ENCODE data around the gene TSPOAP1. TPM values are rescaled to one million over a fixed set of nuclear protein-coding genes. Genes with fewer than 3 reads are reported as not detected.

The TSPOAP1 gene
- total RNA-seq, 2 experiments from 2014 or later: 21.6 to 22.7 TPM

GRCh38 chr17:58369214-58370031, 40.8 kb upstream of the TSPOAP1 start:
- intact Hi-C loops (cut with micrococcal nuclease): no loop called here
- H3K27ac Mint-ChIP-seq: no peak overlapping the region
- CTCF ChIA-PET: interaction anchor here (1.4 to 1.5 kb wide), 2 partner anchors 52 to 65 kb away, joined by 4 to 5 read pairs; no protein-coding TSS in a partner anchor

DNA sequence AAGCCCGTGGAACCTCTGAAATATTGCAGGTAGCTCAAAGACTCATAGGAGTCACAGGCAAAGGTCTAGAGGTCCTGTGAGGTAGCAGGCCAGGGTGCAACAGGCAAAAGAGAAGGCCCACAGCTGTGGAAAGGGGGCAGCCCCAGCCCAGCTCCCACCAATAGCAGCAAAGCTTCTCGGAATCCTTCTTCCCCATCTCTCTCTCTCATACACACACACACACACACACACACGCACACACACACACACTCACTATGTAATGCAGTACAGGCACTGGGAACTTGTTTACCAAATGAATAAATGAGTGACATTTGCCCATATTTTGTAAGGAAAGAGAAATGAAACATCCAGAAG, 40.2 kb upstream of the TSPOAP1 start:
- Mint-ChIP-seq H3K27ac (no peak overlapping the region), H3K27me3 (no peaks in the 10 kb centered on the region), H3K4me3 (no peak overlapping the region), H3K9me3 (no peaks in the 10 kb centered on the region), H3K4me1 (ENCODE audit: low read depth) (no peaks in the 10 kb centered on the region), H3K36me3 (no peaks in the 10 kb centered on the region)
- DNase-seq: no peak
- POLR2A ChIA-PET: no interaction called here
- intact Hi-C loops (cut with micrococcal nuclease): no loop called here
- CTCF ChIA-PET: interaction anchor here (1.3 to 1.5 kb wide), 3 partner anchors 51 to 65 kb away, joined by 3 to 5 read pairs (median 4); no protein-coding TSS in a partner anchor

More at GRCh38 chr17:58369214-58370031, 40.8 kb upstream of the TSPOAP1 start:
- H3K4me1 Mint-ChIP-seq (ENCODE audit: low read depth): no peaks in the 10 kb centered on the region
- no peaks in the 10 kb centered on the region for H3K27me3 Mint-ChIP-seq
- DNase-seq: no peak
- no peak overlapping the region for H3K4me3 Mint-ChIP-seq
- POLR2A ChIA-PET: no interaction called here
- no peaks in the 10 kb centered on the region for H3K9me3 Mint-ChIP-seq
- no peaks in the 10 kb centered on the region for H3K36me3 Mint-ChIP-seq

DNA sequence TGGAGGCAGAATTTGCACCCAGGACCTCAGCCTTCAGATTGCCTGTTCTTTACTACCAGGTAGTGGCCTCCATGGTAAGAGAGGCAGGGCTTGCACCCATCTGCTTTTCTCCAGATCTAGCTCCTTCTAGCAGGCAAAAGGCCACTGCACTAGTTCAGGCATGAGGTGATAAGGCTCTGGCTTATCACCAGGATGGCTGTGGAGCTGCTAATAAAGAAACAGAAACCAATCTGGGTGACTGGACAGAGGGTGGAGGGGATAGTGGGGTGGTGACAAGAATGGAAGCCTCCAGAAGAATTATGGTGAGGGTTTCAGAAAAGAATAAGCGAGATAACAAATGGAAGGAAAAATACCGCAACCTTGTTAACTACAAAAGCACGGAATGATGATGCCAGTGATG, 38.9 kb upstream of the TSPOAP1 start:
- H3K27me3 Mint-ChIP-seq: no peaks in the 10 kb centered on the region
- H3K4me3 Mint-ChIP-seq: no peak overlapping the region
- H3K9me3 Mint-ChIP-seq: no peaks in the 10 kb centered on the region
- no peak overlapping the region for H3K27ac Mint-ChIP-seq
- H3K4me1 Mint-ChIP-seq (ENCODE audit: low read depth): no peaks in the 10 kb centered on the region
- CTCF ChIA-PET: interaction anchor here (1.3 kb wide), 1 partner anchor 52 kb away, joined by 3 read pairs; no protein-coding TSS in a partner anchor
- intact Hi-C loops (cut with micrococcal nuclease): no loop called here
- no peaks in the 10 kb centered on the region for H3K36me3 Mint-ChIP-seq
- DNase-seq: no peak
- POLR2A ChIA-PET: no interaction called here

DNA sequence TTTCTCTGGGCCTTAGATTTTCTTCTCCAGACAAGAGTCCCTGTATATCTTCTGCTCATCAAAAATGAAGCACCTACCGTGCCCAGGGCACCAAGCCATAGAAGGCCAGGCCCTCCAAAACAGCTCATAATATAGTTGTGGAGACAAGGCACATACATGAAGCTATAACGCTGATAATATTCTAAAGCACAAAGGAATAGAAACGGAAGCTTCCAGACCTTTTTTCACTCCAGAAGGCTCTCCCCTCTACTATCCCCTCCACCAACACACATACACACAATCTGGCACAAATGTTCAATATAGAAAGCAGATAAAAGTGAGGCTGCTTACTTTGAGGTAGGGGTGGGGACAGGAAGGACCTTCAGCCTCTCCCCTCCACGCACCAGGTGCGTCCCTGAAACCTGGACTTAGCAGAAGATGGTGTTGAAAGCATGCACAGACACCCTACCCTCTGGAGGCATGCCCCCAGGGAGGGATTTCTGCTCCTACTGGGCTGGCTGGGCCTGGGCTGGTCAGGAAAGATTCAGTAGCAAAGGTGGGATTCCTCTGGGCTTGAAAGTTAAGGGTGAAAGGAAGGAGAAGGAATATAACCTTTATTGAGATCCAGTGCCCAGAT, 37.5 kb upstream of the TSPOAP1 start:
- no peak overlapping the region for H3K4me3 Mint-ChIP-seq
- no peaks in the 10 kb centered on the region for H3K4me1 Mint-ChIP-seq (ENCODE audit: low read depth)
- H3K27ac Mint-ChIP-seq: no peak overlapping the region
- no peaks in the 10 kb centered on the region for H3K27me3 Mint-ChIP-seq
- H3K9me3 Mint-ChIP-seq: no peaks in the 10 kb centered on the region
- intact Hi-C loops (cut with micrococcal nuclease): no loop called here
- no peaks in the 10 kb centered on the region for H3K36me3 Mint-ChIP-seq
- ChIA-PET POLR2A (interaction anchor here (0.7 to 1.0 kb wide), 2 partner anchors 10 to 15 kb away, joined by 3 read pairs; no protein-coding TSS in a partner anchor), CTCF (interaction anchor here (1.0 kb wide), 1 partner anchor 62 kb away, joined by 3 read pairs; no protein-coding TSS in a partner anchor)
- no peak for DNase-seq

DNA sequence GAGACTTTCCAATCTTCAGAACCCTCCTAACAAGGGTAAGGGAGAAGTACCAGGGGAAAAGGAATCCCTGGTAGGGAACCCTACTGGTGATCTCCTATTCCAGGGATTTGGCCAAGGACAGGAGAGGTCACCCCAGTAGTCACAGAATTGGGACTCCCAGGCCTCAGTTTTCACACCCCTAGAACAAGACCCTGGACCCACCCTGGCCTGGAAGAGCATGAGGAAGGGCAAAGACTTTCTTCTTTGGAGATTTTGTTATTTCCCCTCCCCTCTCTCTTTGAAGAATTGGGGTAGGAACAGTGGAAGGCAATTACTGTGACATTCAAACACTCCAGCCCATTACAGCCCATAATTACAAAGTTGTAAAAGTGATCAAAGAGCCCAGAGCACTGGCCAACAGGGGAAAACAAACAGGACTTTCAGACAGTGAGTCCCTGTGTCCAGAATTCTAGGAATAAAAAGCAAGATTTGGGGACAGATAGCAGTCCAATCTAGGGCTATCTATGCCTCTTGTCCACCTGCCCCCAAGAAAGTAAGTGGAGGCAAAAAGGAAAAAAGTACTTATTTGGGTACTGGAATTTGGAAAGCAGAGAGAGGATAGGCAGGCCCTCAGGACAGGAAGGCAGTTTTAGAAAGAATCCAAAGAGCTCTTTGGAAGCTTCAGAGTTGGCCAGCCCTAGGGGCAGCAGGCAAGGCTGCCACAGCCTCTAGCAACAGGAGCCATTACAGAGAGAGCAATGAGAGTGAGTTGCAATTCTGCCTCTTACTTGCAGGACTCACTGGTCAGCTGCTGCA, 36.8 kb upstream of the TSPOAP1 start:
- CTCF ChIA-PET: interaction anchor here (1.0 to 2.2 kb wide), 2 partner anchors 48 to 62 kb away, joined by 3 to 9 read pairs; no protein-coding TSS in a partner anchor
- no peaks in the 10 kb centered on the region for H3K9me3 Mint-ChIP-seq
- POLR2A ChIA-PET: interaction anchor here (0.7 to 1.0 kb wide), 2 partner anchors 9 to 16 kb away, joined by 3 read pairs; no protein-coding TSS in a partner anchor
- DNase-seq: no peak
- no peaks in the 10 kb centered on the region for H3K36me3 Mint-ChIP-seq
- H3K27me3 Mint-ChIP-seq: no peaks in the 10 kb centered on the region
- H3K4me1 Mint-ChIP-seq (ENCODE audit: low read depth): no peaks in the 10 kb centered on the region
- H3K4me3 Mint-ChIP-seq: no peak overlapping the region
- H3K27ac Mint-ChIP-seq: no peak overlapping the region
- intact Hi-C loops (cut with micrococcal nuclease): no loop called here

- no peak for DNase-seq
- no peaks in the 10 kb centered on the region for H3K4me1 Mint-ChIP-seq (ENCODE audit: low read depth)
- intact Hi-C loops (cut with micrococcal nuclease): no loop called here
- no peaks in the 10 kb centered on the region for H3K36me3 Mint-ChIP-seq
- no peaks in the 10 kb centered on the region for H3K9me3 Mint-ChIP-seq
- H3K27ac Mint-ChIP-seq: no peak overlapping the region
- POLR2A ChIA-PET: interaction anchor here (1.5 kb wide), 1 partner anchor 10 kb away, joined by 5 read pairs; no protein-coding TSS in a partner anchor
- CTCF ChIA-PET: interaction anchor here (1.1 to 2.2 kb wide), 3 partner anchors 47 to 84 kb away, joined by 5 to 9 read pairs (median 6); partner anchors contain the start of gene RNF43
- H3K4me3 Mint-ChIP-seq: no peak overlapping the region
- no peaks in the 10 kb centered on the region for H3K27me3 Mint-ChIP-seq
Measured at GRCh38 chr17:58364270-58364942, 35.8 kb upstream of the TSPOAP1 start.

GRCh38 chr17:58363457-58364185, 35.0 kb upstream of the TSPOAP1 start:
- intact Hi-C loops (cut with micrococcal nuclease): no loop called here
- DNase-seq: no peak
- H3K27me3 Mint-ChIP-seq: no peaks in the 10 kb centered on the region
- ChIA-PET CTCF (interaction anchor here (1.1 to 2.2 kb wide), 3 partner anchors 46 to 85 kb away, joined by 5 to 9 read pairs (median 6); partner anchors contain the start of gene RNF43), POLR2A (interaction anchor here (1.5 kb wide), 1 partner anchor 9 kb away, joined by 5 read pairs; no protein-coding TSS in a partner anchor)
- no peaks in the 10 kb centered on the region for H3K36me3 Mint-ChIP-seq
- no peak overlapping the region for H3K4me3 Mint-ChIP-seq
- H3K4me1 Mint-ChIP-seq (ENCODE audit: low read depth): no peaks in the 10 kb centered on the region
- H3K9me3 Mint-ChIP-seq: no peaks in the 10 kb centered on the region
- no peak overlapping the region for H3K27ac Mint-ChIP-seq

- Mint-ChIP-seq H3K27ac (no peak overlapping the region), H3K36me3 (no peaks in the 10 kb centered on the region)
Measured at GRCh38 chr17:58362368-58363014, 33.9 kb upstream of the TSPOAP1 start.

GRCh38 chr17:58360296-58361063, 31.9 kb upstream of the TSPOAP1 start:
- Mint-ChIP-seq H3K36me3 (no peaks in the 10 kb centered on the region), H3K4me1 (ENCODE audit: low read depth) (no peaks in the 10 kb centered on the region), H3K27me3 (no peaks in the 10 kb centered on the region), H3K9me3 (no peaks in the 10 kb centered on the region), H3K4me3 (no peak overlapping the region), H3K27ac (no peak overlapping the region)
- DNase-seq: no peak
- POLR2A ChIA-PET: interaction anchor here (1.0 kb wide), 1 partner anchor 29 kb away, joined by 3 read pairs; no protein-coding TSS in a partner anchor
- intact Hi-C loops (cut with micrococcal nuclease): no loop called here
- CTCF ChIA-PET: interaction anchor here (1.1 to 1.4 kb wide), 2 partner anchors 43 to 57 kb away, joined by 5 to 6 read pairs; partner anchors contain the start of gene RNF43

More at GRCh38 chr17:58362368-58363014, 33.9 kb upstream of the TSPOAP1 start:
- no peaks in the 10 kb centered on the region for H3K4me1 Mint-ChIP-seq (ENCODE audit: low read depth)
- ChIA-PET POLR2A (interaction anchor here (1.5 kb wide), 1 partner anchor 8 kb away, joined by 5 read pairs; no protein-coding TSS in a partner anchor), CTCF (interaction anchor here (1.6 kb wide), 1 partner anchor 45 kb away, joined by 6 read pairs; no protein-coding TSS in a partner anchor)
- no peaks in the 10 kb centered on the region for H3K27me3 Mint-ChIP-seq
- intact Hi-C loops (cut with micrococcal nuclease): no loop called here
- no peaks in the 10 kb centered on the region for H3K9me3 Mint-ChIP-seq
- no peak for DNase-seq
- H3K4me3 Mint-ChIP-seq: no peak overlapping the region

Measured in activated CD4-positive, alpha-beta memory T cell treated with anti-CD3 and anti-CD28 coated beads for 36 hours (primary cell).